WTC11 (cell line): ENCODE measurements around the gene HTR4. TPM values are rescaled to one million over a fixed set of nuclear protein-coding genes. Genes with fewer than 3 reads are reported as not detected.

Experiments
- ATAC-seq: fragments of 200-7000 bp; cut with Tn5 transposase; 2 replicates; pipeline ENCODE4 v1.10.0; 2021; ENCODE audit warnings: mild to moderate bottlenecking, moderate library complexity
- CTCF ChIA-PET: fragments of 300-600 bp; sonication (Branson Sonifier 250); formaldehyde crosslinking; loops from one replicate; lab custom pipeline; 2021; ENCODE audit warnings: antibody characterized with exemption; lab: Charles Lee
- POLR2A ChIA-PET: fragments of 350-600 bp; sonication (Branson Sonifier 250); formaldehyde crosslinking; loops from one replicate; lab custom pipeline; 2021; ENCODE audit warnings: antibody characterized with exemption; lab: Charles Lee
- DNase-seq: peaks from one replicate; pipeline ENCODE4 v3.0.0; 2021; ENCODE audit warnings: low spot score
- H3K27ac Mint-ChIP-seq: 2 replicates; pipeline ENCODE4 v1.8.0; 2021; ENCODE audit warnings: mixed read lengths
- H3K27me3 Mint-ChIP-seq: 2 replicates; pipeline ENCODE4 v1.8.0; 2021; ENCODE audit warnings: low read depth, mild to moderate bottlenecking, moderate library complexity, mixed read lengths
- H3K36me3 Mint-ChIP-seq: 2 replicates; pipeline ENCODE4 v1.8.0; 2021; ENCODE audit warnings: mixed read lengths
- H3K4me1 Mint-ChIP-seq: 2 replicates; pipeline ENCODE4 v1.8.0; 2022; ENCODE audit warnings: mixed read lengths
- H3K4me3 Mint-ChIP-seq: 2 replicates; pipeline ENCODE4 v1.8.0; 2021; ENCODE audit warnings: mild to moderate bottlenecking, moderate library complexity, mixed read lengths
- H3K9me3 Mint-ChIP-seq: 2 replicates; pipeline ENCODE4 v1.8.0; 2021; ENCODE audit warnings: mixed read lengths
- AR ChIP-seq: fragments of 250-450 bp; sonication (Bioruptor Pico); IDR thresholded peaks from 2 replicates; pipeline ENCODE4 v1.9.0; 2021; ENCODE audit warnings: mild to moderate bottlenecking
- CREB1 ChIP-seq: sonication (generic); formaldehyde crosslinking; IDR thresholded peaks from 2 replicates; pipeline ENCODE4 v1.8.0; 2023; ENCODE audit warnings: mild to moderate bottlenecking, missing genetic modification reagents
- EMX1 ChIP-seq: fragments of 250-450 bp; sonication (Bioruptor Pico); IDR thresholded peaks from 2 replicates; pipeline ENCODE4 v1.8.0; 2021; ENCODE audit warnings: mild to moderate bottlenecking
- ESRRA ChIP-seq: sonication (generic); formaldehyde crosslinking; IDR thresholded peaks from 2 replicates; pipeline ENCODE4 v1.8.1; 2022; ENCODE audit warnings: mild to moderate bottlenecking, missing genetic modification reagents, borderline replicate concordance
- ETV6 ChIP-seq: sonication (generic); formaldehyde crosslinking; IDR thresholded peaks from 2 replicates; pipeline ENCODE4 v1.8.1; 2022; ENCODE audit warnings: mild to moderate bottlenecking, missing genetic modification reagents
- FOXK1 ChIP-seq: sonication (generic); formaldehyde crosslinking; IDR thresholded peaks from 2 replicates; pipeline ENCODE4 v1.8.0; 2022; ENCODE audit warnings: mild to moderate bottlenecking, moderate library complexity, missing genetic modification reagents
- GRHL2 ChIP-seq: fragments of 250-450 bp; sonication (Bioruptor Pico); IDR thresholded peaks from 2 replicates; pipeline ENCODE4 v1.8.0; 2022; ENCODE audit warnings: mild to moderate bottlenecking, moderate library complexity; ENCODE audit not compliant: insufficient replicate concordance, severe bottlenecking
- IRF2 ChIP-seq: sonication (generic); formaldehyde crosslinking; IDR thresholded peaks from 2 replicates; pipeline ENCODE4 v1.8.0; 2022; ENCODE audit warnings: low read depth, missing genetic modification reagents, borderline replicate concordance
- KAT7 ChIP-seq: sonication (generic); formaldehyde crosslinking; IDR thresholded peaks from 2 replicates; pipeline ENCODE4 v1.8.1; 2023; ENCODE audit warnings: missing genetic modification reagents, mild to moderate bottlenecking, borderline replicate concordance
- MYBL2 ChIP-seq: sonication (generic); formaldehyde crosslinking; IDR thresholded peaks from 2 replicates; pipeline ENCODE4 v1.8.1; 2023; ENCODE audit warnings: mild to moderate bottlenecking, moderate library complexity, missing genetic modification reagents
- NR1H2 ChIP-seq: sonication (generic); formaldehyde crosslinking; IDR thresholded peaks from 2 replicates; pipeline ENCODE4 v1.9.0; 2021; ENCODE audit warnings: mild to moderate bottlenecking, moderate library complexity, missing genetic modification reagents
- NR2C2 ChIP-seq: sonication (generic); formaldehyde crosslinking; IDR thresholded peaks from 2 replicates; pipeline ENCODE4 v1.8.0; 2022; ENCODE audit warnings: mild to moderate bottlenecking, missing genetic modification reagents
- SMAD3 ChIP-seq: sonication (generic); formaldehyde crosslinking; IDR thresholded peaks from 2 replicates; pipeline ENCODE4 v1.8.0; 2022; ENCODE audit warnings: missing genetic modification reagents, mild to moderate bottlenecking, borderline replicate concordance
- TCF7 ChIP-seq: sonication (generic); formaldehyde crosslinking; IDR thresholded peaks from 2 replicates; pipeline ENCODE4 v1.8.0; 2022; ENCODE audit warnings: mild to moderate bottlenecking, low read depth, missing genetic modification reagents, moderate library complexity
- TEAD4 ChIP-seq: sonication (generic); formaldehyde crosslinking; IDR thresholded peaks from 2 replicates; pipeline ENCODE4 v1.8.0; 2022; ENCODE audit warnings: mild to moderate bottlenecking, missing genetic modification reagents
- ZBTB21 ChIP-seq: sonication (generic); formaldehyde crosslinking; IDR thresholded peaks from 2 replicates; pipeline ENCODE4 v1.8.1; 2023; ENCODE audit warnings: mild to moderate bottlenecking, missing genetic modification reagents, borderline replicate concordance
- ZNF396 ChIP-seq: fragments of 250-450 bp; sonication (Bioruptor Pico); IDR thresholded peaks from 2 replicates; pipeline ENCODE4 v1.8.0; 2021; ENCODE audit warnings: mild to moderate bottlenecking, moderate library complexity, borderline replicate concordance
- ZNF416 ChIP-seq: fragments of 250-450 bp; sonication (Bioruptor Pico); IDR thresholded peaks from 2 replicates; pipeline ENCODE4 v1.9.0; 2021; ENCODE audit warnings: mild to moderate bottlenecking, inconsistent platforms
- ZNF423 ChIP-seq: fragments of 250-450 bp; sonication (Bioruptor Pico); IDR thresholded peaks from 2 replicates; pipeline ENCODE4 v2.1.2; 2022; ENCODE audit warnings: mild to moderate bottlenecking, moderate library complexity
- ZNF512 ChIP-seq: sonication (generic); formaldehyde crosslinking; IDR thresholded peaks from 2 replicates; pipeline ENCODE4 v1.8.1; 2022; ENCODE audit warnings: missing genetic modification reagents, borderline replicate concordance
- total RNA-seq: library from RNA; stranded (reverse); gene quantifications from 3 replicates; pipeline ENCODE4 v1.2.3, GENCODE V29; 2021
- TF ChIP-seq, protein P1 (sequence below): sonication (generic); formaldehyde crosslinking; IDR thresholded peaks from 2 replicates; pipeline ENCODE4 v1.8.0; 2022; ENCODE audit warnings: missing genetic modification reagents
- TF ChIP-seq, protein P2 (sequence below): sonication (generic); formaldehyde crosslinking; IDR thresholded peaks from 2 replicates; pipeline ENCODE4 v1.8.1; 2023; ENCODE audit warnings: mild to moderate bottlenecking, missing genetic modification reagents, moderate library complexity
- TF ChIP-seq, protein P3 (sequence below): sonication (generic); formaldehyde crosslinking; IDR thresholded peaks from 2 replicates; pipeline ENCODE4 v1.8.1; 2023; ENCODE audit warnings: mild to moderate bottlenecking, missing genetic modification reagents, borderline replicate concordance

Gene HTR4
- total RNA-seq, 1 experiment from 2014 or later, result not detected

DNA sequence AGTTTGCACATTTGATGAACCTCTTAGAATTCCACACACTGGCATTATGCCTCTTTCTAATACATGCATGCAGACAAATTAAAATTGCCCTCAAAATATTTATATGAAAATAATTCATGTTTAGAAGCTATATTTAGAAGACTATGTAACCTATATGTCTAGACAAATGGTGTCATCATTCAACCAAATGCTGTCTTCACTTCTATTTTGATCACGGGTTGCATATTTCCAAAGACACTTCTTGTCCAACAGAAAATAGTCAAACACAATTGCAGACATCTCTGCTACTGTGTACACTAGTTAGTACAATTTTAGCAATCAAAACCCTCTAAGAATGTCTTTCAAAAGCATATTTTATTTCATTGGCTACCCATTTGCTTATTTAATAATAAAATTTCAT is 156.6 kb downstream of the HTR4 start:
- no peaks in the 10 kb centered on the region for H3K36me3 Mint-ChIP-seq
- no peak overlapping the region for H3K27ac Mint-ChIP-seq
- H3K4me3 Mint-ChIP-seq, result no peak overlapping the region
- ATAC-seq, result no peak
- ChIA-PET POLR2A (no interaction called here), CTCF (no interaction called here)
- no peak for TF ChIP-seq NR1H2 (CRISPR knock-in tag)
- no peak for TF ChIP-seq SMAD3 (CRISPR knock-in tag)
- TF ChIP-seq AR (CRISPR knock-in tag), result no peak
- TF ChIP-seq, protein P1, sequence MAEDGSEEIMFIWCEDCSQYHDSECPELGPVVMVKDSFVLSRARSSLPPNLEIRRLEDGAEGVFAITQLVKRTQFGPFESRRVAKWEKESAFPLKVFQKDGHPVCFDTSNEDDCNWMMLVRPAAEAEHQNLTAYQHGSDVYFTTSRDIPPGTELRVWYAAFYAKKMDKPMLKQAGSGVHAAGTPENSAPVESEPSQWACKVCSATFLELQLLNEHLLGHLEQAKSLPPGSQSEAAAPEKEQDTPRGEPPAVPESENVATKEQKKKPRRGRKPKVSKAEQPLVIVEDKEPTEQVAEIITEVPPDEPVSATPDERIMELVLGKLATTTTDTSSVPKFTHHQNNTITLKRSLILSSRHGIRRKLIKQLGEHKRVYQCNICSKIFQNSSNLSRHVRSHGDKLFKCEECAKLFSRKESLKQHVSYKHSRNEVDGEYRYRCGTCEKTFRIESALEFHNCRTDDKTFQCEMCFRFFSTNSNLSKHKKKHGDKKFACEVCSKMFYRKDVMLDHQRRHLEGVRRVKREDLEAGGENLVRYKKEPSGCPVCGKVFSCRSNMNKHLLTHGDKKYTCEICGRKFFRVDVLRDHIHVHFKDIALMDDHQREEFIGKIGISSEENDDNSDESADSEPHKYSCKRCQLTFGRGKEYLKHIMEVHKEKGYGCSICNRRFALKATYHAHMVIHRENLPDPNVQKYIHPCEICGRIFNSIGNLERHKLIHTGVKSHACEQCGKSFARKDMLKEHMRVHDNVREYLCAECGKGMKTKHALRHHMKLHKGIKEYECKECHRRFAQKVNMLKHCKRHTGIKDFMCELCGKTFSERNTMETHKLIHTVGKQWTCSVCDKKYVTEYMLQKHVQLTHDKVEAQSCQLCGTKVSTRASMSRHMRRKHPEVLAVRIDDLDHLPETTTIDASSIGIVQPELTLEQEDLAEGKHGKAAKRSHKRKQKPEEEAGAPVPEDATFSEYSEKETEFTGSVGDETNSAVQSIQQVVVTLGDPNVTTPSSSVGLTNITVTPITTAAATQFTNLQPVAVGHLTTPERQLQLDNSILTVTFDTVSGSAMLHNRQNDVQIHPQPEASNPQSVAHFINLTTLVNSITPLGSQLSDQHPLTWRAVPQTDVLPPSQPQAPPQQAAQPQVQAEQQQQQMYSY (CRISPR knock-in tag), result no peak
- TF ChIP-seq MYBL2 (CRISPR knock-in tag), result no peak
- TF ChIP-seq, protein P2, sequence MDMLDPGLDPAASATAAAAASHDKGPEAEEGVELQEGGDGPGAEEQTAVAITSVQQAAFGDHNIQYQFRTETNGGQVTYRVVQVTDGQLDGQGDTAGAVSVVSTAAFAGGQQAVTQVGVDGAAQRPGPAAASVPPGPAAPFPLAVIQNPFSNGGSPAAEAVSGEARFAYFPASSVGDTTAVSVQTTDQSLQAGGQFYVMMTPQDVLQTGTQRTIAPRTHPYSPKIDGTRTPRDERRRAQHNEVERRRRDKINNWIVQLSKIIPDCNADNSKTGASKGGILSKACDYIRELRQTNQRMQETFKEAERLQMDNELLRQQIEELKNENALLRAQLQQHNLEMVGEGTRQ (CRISPR knock-in tag), result no peak
- TF ChIP-seq, protein P3, sequence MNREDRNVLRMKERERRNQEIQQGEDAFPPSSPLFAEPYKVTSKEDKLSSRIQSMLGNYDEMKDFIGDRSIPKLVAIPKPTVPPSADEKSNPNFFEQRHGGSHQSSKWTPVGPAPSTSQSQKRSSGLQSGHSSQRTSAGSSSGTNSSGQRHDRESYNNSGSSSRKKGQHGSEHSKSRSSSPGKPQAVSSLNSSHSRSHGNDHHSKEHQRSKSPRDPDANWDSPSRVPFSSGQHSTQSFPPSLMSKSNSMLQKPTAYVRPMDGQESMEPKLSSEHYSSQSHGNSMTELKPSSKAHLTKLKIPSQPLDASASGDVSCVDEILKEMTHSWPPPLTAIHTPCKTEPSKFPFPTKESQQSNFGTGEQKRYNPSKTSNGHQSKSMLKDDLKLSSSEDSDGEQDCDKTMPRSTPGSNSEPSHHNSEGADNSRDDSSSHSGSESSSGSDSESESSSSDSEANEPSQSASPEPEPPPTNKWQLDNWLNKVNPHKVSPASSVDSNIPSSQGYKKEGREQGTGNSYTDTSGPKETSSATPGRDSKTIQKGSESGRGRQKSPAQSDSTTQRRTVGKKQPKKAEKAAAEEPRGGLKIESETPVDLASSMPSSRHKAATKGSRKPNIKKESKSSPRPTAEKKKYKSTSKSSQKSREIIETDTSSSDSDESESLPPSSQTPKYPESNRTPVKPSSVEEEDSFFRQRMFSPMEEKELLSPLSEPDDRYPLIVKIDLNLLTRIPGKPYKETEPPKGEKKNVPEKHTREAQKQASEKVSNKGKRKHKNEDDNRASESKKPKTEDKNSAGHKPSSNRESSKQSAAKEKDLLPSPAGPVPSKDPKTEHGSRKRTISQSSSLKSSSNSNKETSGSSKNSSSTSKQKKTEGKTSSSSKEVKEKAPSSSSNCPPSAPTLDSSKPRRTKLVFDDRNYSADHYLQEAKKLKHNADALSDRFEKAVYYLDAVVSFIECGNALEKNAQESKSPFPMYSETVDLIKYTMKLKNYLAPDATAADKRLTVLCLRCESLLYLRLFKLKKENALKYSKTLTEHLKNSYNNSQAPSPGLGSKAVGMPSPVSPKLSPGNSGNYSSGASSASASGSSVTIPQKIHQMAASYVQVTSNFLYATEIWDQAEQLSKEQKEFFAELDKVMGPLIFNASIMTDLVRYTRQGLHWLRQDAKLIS (CRISPR knock-in tag), result no peak
- TF ChIP-seq ZNF423 (CRISPR knock-in tag), result no peak
- no peak for TF ChIP-seq CREB1 (CRISPR knock-in tag)
- no peak for TF ChIP-seq GRHL2 (CRISPR knock-in tag)
- no peak for TF ChIP-seq EMX1 (CRISPR knock-in tag)
- no peak for TF ChIP-seq ZNF396 (CRISPR knock-in tag)
- no peak for TF ChIP-seq ETV6
- no peak for TF ChIP-seq ZNF416
- no peak for TF ChIP-seq TCF7 (CRISPR knock-in tag)
- H3K9me3 Mint-ChIP-seq, result peaks cover 3% of the 10 kb centered on the region; the same call in 1 of the 2 replicates
- DNase-seq, result no peak
- no peaks in the 10 kb centered on the region for H3K27me3 Mint-ChIP-seq
- peaks cover 5% of the 10 kb centered on the region for H3K4me1 Mint-ChIP-seq

- no peak overlapping the region for H3K27ac Mint-ChIP-seq
- H3K27me3 Mint-ChIP-seq, result peaks cover 21% of the 10 kb centered on the region
- TF ChIP-seq FOXK1 (CRISPR knock-in tag) (no peak), IRF2 (CRISPR knock-in tag) (no peak), NR2C2 (no peak), KAT7 (CRISPR knock-in tag) (no peak), ZBTB21 (no peak), ZNF512 (CRISPR knock-in tag) (no peak), ESRRA (CRISPR knock-in tag) (no peak), TEAD4 (CRISPR knock-in tag) (no peak), TCF7 (CRISPR knock-in tag) (no peak)
These were observed 162.0 kb downstream of the HTR4 start for GRCh38 chr5:148492351-148492750.

More at GRCh38 chr5:148492351-148492750, 162.0 kb downstream of the HTR4 start:
- ATAC-seq (no peak), DNase-seq (no peak)
- ChIA-PET POLR2A (no interaction called here), CTCF (interaction anchor here (1.1 to 1.2 kb wide), 2 partner anchors 94 to 328 kb away, joined by 3 to 4 read pairs; no protein-coding TSS in a partner anchor)
- Mint-ChIP-seq H3K4me1 (no peaks in the 10 kb centered on the region), H3K4me3 (no peak overlapping the region), H3K36me3 (no peaks in the 10 kb centered on the region), H3K9me3 (no peaks in the 10 kb centered on the region)
